ENCODE measurements around the gene MATCAP1.

Gene MATCAP1

GRCh38 chr16:67155295-67156142, 28.2 kb downstream of the MATCAP1 start:
- peak; percentile 82 for DNase-seq

DNA sequence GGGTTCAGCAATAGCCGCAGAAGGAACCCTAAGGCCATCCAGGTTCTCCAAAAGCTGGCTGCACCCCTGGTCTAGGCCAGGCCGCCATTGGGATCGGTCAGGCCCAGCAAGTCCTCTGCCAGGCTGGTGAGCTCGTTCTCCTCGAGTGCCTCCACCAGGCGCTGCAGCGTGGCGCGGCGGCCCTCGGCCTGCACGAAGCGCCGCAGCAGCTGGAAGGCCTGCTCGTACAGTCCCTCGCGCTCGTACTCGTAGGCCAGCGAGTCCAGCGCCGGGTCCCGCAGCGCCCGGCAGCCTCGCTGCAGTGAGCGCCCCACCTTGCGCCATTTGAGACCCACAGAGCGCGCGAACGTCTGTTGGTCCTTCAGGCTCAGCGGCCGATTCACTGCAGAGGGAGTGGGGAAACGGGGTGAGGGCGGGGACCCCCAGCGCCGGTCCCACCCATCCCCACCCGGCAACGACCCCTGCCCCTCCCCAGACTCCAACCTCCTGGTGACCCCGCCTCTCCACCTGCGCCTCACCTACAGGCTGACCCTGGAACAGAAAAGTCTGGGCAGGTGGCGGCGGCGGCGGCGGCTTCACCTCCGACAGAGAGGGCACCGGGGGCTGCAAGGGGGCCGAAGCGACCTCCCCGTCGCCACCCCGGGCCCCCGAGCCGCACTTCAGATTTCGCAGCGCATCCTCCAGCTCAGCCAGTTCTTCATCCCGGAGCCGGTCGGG, 29.0 kb downstream of the MATCAP1 start:
- DNase-seq: no peak

GRCh38 chr16:67151431-67152097, 32.2 kb downstream of the MATCAP1 start:
- DNase-seq: peak; percentile 49

DNA sequence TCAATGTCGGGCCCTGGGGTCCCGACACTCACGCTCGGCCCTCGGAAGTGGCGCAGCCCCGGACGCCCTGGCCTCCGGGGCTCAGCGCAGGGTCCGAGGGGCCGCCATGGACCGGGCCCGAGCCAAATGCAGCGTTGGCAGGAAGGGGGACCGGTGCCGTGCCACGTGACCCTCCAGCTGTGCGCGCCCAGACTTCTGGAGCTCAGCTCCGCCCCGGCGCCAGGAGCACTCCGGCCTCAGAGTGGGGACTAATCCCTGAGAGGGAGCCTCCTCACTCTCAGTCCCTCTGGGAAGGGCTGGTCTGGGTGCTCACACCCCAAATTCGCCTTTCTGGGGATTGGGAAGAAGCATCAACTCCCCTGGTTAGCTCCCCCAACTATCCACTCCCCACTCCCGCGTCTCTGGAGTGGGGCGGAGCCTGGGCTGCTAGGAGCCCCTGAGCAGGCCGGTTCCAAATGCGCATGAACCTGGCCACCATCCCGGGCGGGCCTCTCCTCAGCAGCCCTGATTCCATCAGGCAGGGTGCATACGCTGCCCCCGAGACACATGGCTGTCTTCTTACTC, 32.8 kb downstream of the MATCAP1 start, which contains the start of gene B3GNT9:
TSS of gene B3GNT9 (minus strand) at position 166 of the 564 bp plus-strand sequence. CDS start 513 bp downstream, outside the sequence.
- peak; percentile 63 for DNase-seq

GRCh38 chr16:67150047-67150832, 33.5 kb downstream of the MATCAP1 start:
- peak; percentile 69 for DNase-seq

GRCh38 chr16:67149276-67150046, 34.3 kb downstream of the MATCAP1 start:
- DNase-seq: no peak

GRCh38 chr16:67148656-67149275, 35.0 kb downstream of the MATCAP1 start:
- DNase-seq: no peak

DNA sequence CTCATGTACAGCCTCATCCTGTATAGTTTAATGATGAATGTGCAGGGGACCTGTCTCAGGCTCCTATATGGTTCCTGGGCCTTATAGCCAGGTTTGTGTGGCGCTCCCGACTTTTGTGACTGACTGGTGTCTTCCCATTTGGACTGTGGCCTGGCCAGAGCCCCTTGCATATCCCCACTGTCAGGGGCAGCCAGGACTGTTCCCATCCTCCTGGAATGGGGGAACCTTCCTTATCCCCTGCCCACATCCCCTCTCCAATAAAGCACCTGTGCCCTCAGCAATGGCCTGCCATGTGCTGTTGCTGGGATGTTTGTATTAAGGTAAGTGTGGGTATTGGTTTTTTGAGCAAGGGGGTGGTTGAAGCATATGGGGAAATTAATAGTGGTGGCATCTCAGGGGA, 35.5 kb downstream of the MATCAP1 start:
- no peak for DNase-seq

GRCh38 chr16:67147437-67148140, 36.2 kb downstream of the MATCAP1 start:
- DNase-seq: no peak

- DNase-seq: no peak
Measured at GRCh38 chr16:67146523-67147357, 37.0 kb downstream of the MATCAP1 start.

DNA sequence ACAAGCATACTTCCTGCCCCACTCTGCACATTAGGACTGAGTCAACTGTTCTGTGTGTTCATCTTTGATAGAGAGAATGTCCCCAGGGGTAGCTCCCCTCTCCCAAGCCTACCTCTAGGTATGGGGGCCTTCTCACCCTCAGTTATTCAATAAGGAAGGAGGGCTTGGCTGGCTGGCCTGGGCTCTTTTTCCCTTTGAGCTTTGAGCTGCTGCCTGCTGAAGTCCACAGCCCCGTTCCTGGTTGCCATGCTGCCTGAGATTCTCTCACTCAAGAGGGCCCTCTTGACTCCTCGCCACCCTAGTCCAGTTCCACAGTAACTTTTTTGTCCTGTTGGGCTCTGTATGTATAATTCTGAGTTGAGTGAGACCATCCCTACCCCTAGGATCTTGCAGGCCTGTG, 38.0 kb downstream of the MATCAP1 start:
- no peak for DNase-seq

DNA sequence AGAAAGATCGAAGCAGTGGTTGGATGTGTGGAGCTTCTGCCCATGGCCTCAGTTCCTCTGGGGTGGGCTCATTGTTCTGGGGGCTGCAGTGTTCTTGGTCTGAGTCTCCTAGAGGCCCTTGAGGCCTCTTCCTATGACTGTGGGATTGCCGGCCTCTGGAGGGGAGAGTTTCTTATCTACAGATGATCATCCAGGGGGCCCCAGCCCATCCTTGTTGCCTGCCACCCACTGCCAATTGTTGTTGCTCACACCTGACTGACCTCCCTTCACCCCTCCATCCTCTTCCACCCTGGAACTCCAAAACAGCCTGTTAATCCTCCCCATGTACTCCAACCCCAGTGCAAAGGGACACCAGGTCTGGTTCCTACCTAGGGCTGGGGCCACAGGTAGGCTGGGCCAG, 38.8 kb downstream of the MATCAP1 start:
- no peak for DNase-seq

- no peak for DNase-seq
Measured at GRCh38 chr16:67142342-67142741, 41.4 kb downstream of the MATCAP1 start.

DNA sequence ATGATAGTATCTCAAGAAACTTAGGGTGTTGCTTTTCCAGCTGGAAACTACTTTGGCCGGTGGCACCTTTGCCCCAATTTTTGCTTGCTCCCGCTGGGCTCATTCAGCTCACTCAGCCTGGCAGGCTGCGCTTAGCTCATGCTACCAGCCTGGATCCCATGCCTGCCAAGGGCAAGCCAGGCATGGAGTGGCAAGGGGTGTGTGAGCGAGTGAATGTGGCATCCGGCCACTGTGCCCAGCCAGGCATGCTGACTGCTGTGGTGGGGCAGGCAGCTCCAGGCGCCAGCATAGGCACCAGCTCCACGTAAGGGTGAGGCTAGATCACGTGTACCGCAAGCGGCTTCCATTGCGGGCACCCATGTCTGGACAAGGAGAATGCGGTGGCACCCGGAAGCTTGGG, 42.4 kb downstream of the MATCAP1 start:
- DNase-seq: no peak

GRCh38 chr16:67137605-67138004, 46.2 kb downstream of the MATCAP1 start:
- no peak for DNase-seq

- DNase-seq: no peak
Measured at GRCh38 chr16:67129422-67129821, 54.3 kb downstream of the MATCAP1 start.

DNA sequence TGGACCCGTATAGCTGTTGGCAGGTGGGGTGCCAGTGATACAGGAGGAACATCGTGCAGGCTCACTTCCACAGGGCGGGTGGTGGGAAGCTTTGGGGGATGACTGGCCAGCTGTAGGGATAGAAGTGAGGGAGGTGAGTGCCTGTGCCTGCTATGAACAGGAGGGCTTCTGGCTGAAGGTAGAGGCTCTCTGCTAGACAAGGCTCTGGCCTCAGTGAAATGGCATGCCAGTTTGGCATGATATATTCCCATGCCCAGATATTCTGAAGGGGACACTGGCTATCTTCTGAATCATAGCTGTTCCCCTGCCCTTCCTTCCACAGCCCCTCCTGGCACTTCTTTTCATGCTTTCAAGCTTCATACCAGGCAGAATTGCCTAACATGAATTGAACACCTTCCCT, 54.9 kb downstream of the MATCAP1 start:
- no peak for DNase-seq

DNA sequence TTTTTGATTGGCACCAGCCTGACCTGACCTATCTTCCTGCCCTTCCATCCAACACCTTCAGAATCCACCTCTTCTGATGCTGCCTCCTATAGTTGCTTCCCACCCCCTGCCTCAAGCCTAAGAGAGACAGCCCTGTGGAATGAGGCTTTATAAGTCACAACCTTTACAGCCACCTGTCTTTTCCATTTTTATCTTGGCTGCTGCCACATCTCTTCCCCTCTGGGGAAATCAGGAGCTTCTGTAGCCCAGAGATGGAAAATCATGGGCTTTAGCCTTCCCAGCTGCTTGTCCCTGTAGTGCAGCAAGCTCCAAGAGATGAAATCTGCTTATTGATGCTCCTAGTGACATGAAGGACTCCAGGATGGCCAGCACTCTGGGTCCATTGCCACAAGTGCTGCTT, 55.3 kb downstream of the MATCAP1 start:
- no peak for DNase-seq
